Tibial nerve (tissue), 4 donors: Measurements from ENCODE around the gene DBX1. TPM values are rescaled to one million over a fixed set of nuclear protein-coding genes. Genes with fewer than 3 reads are reported as not detected.

ENCODE experiments used
- DNase-seq, 2 donors: peaks; one replicate each; pipeline ENCODE4 v3.0.0-alpha.2; 2019; ENCODE audit warnings: low spot score in 2 of 2
- H3K27ac ChIP-seq, 4 donors: fragments of 200-600 bp; sonication (generic) in 3 of 4; one replicate each; pipeline ENCODE4 v1.5.1; 2017 to 2019; ENCODE audit warnings: mild to moderate bottlenecking in 1 of 4
- H3K27me3 ChIP-seq, 2 donors: fragments of 200-600 bp; sonication (generic) in 1 of 2; one replicate each; pipeline versions ENCODE4 v1.5.1 to v1.6.0; 2017 to 2019
- H3K36me3 ChIP-seq, 3 donors: fragments of 200-600 bp; sonication (generic); one replicate each; pipeline ENCODE4 v1.5.1; 2018 to 2019
- H3K4me1 ChIP-seq, 4 donors: fragments of 200-600 bp; sonication (generic) in 3 of 4; one replicate each; pipeline ENCODE4 v1.5.1; 2017 to 2019
- H3K4me3 ChIP-seq, 4 donors: fragments of 200-600 bp; sonication (generic) in 3 of 4; one replicate each; pipeline ENCODE4 v1.5.1; 2017 to 2019; ENCODE audit warnings: mild to moderate bottlenecking in 1 of 4, moderate library complexity in 1 of 4
- H3K9me3 ChIP-seq, 4 donors: fragments of 200-600 bp; sonication (generic) in 3 of 4; one replicate each; pipeline ENCODE4 v1.5.1; 2017 to 2019
- EP300 ChIP-seq, 2 donors: sonication (generic); formaldehyde crosslinking; IDR thresholded peaks; one replicate each; pipeline ENCODE4 v1.6.1; 2017; ENCODE audit warnings: antibody characterized with exemption in 2 of 2, mild to moderate bottlenecking in 1 of 2
- POLR2A ChIP-seq, 2 donors: fragments of 450-650 bp; IDR thresholded peaks; one replicate each; pipeline ENCODE4 v1.6.1; 2017; ENCODE audit warnings: antibody characterized with exemption in 2 of 2, mild to moderate bottlenecking in 2 of 2, moderate library complexity in 2 of 2
- WGBS, 2 donors: methylation state at CpG; one replicate each; pipeline ENCODE4 v1.1.5; 2018; 5-methylcytosine and 5-hydroxymethylcytosine counted together
- total RNA-seq, 4 donors: library from RNA; depleted of rRNA; stranded (reverse); fragments of >200 nt; gene quantifications; one replicate each; pipeline ENCODE4 v1.1.0, GENCODE V29; 2016
- TF ChIP-seq, protein P1 (sequence below), 5 experiments: fragments of 200-600 bp in 3 of 5; fragments of 450-650 bp in 2 of 5; sonication (generic) in 3 of 5; IDR thresholded peaks; one replicate each; pipeline ENCODE4 v1.5.1; 2016 to 2019; ENCODE audit warnings: antibody characterized with exemption in 5 of 5, mild to moderate bottlenecking in 3 of 5, moderate library complexity in 2 of 5

Gene DBX1
- total RNA-seq, 4 donors from 2014 or later = not detected

DNA sequence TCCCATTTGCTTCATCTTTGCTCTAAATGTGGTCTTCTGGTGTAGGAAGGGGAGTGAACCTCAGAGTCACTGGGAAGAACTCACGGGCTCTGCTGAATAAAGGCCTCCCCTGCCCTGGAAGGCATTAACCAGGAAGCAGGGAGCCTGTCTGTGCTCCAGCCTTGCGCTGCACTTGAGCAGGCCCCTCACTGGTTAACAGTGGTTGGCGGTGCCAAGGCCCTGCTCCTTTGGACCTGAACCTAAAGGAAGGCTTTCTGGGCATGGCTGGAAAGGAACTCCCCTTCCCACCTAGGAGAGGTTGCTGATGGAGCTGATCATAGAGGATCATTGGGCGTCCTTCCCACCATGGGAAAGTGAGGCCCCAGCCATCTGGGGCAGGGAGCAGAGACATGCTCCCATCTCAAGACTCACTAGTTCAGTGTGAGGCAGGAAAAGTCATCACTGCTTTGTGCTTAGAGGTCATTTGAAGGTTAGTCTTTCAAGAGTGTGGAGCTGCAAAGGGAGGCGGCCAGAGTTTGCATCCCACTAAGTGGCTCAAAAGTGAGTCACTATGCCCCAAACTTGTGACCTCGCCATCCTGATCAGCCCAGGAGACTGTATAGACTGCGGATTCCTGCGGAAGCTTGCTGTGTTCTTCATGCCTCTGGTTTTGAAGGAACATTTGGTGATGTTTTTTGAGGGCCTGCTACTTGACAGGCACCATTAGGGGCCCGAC is 50.4 kb downstream of the DBX1 start:
- no peak for DNase-seq
- peaks cover 0 to 73% (median 0%) of the 10 kb centered on the region in 3 donors for H3K36me3 ChIP-seq
- 87 to 94% methylated on average over 8 to 9 of the region's 9 CpGs for WGBS, 2 donors
- H3K27ac ChIP-seq = no peak overlapping the region
- no peaks in the 10 kb centered on the region for H3K9me3 ChIP-seq
- peaks cover 0 to 22% (median 5%) of the 10 kb centered on the region in 4 donors for H3K4me1 ChIP-seq
- TF ChIP-seq, protein P1, sequence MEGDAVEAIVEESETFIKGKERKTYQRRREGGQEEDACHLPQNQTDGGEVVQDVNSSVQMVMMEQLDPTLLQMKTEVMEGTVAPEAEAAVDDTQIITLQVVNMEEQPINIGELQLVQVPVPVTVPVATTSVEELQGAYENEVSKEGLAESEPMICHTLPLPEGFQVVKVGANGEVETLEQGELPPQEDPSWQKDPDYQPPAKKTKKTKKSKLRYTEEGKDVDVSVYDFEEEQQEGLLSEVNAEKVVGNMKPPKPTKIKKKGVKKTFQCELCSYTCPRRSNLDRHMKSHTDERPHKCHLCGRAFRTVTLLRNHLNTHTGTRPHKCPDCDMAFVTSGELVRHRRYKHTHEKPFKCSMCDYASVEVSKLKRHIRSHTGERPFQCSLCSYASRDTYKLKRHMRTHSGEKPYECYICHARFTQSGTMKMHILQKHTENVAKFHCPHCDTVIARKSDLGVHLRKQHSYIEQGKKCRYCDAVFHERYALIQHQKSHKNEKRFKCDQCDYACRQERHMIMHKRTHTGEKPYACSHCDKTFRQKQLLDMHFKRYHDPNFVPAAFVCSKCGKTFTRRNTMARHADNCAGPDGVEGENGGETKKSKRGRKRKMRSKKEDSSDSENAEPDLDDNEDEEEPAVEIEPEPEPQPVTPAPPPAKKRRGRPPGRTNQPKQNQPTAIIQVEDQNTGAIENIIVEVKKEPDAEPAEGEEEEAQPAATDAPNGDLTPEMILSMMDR (IDR thresholded peaks at IDR 0.05) = no peak
- TF ChIP-seq EP300 (IDR thresholded peaks at IDR 0.05) (no peak), POLR2A (IDR thresholded peaks at IDR 0.05) (no peak)
- no peaks in the 10 kb centered on the region for H3K27me3 ChIP-seq
- H3K4me3 ChIP-seq = no peak overlapping the region

Other genes starting within 250 kb of the DBX1 start
- 10 to 100 TPM; 19.3 to 37.1 (median 28.5) TPM for gene HTATIP2, start 203.2 kb upstream of the DBX1 start, total RNA-seq
- gene PRMT3, start 227.2 kb upstream of the DBX1 start, total RNA-seq = 10 to 100 TPM; 17.8 to 29.4 (median 22.1) TPM